ENCODE measurements around the gene DBH. TPM values are rescaled to one million over a fixed set of nuclear protein-coding genes. Genes with fewer than 3 reads are reported as not detected.

DBH gene
- total and polyA plus RNA-seq, 2 donors (not counting 1 experiment from before 2014, with no cell fraction given) = not detected

DNA sequence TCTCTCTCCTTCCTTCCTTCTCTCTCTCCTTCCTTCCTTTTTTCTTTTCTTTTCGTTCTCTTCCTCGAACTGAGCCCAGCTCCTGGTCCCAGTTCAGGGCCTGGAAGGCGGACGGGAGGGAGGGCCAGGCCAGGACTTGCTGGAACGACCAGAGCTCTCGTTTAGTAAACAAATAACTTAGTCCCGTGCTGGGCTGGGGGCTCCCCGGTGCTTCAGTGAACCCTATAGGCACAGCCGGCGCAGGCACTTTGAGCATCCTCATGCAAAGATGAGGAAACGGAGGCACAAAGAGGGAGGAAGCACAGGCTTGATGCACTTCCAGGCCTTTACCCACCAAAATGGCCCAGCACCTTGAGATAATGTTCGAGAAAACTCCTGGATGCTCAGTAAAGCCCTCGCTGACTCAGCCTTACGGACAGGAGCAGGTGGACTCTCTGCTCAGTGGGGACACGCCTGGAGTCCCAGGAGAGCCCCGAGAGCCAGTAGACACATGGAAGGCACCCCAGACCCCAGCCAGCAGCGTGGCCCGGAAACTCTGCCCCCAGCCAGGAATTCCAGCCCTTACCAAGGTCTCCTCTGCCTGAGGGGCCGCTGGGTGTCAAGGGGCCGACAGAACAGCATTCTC is 45.8 kb upstream of the DBH start:
- ATAC-seq (ENCODE audit: low read depth) (no peak), DNase-seq (no peak)
- H3K79me2 ChIP-seq (ENCODE audit: control insufficient read depth, insufficient read depth, low read length) = no peaks in the 10 kb centered on the region
- CTCF ChIA-PET = interaction anchor here (0.5 kb wide), 1 partner anchor 522 kb away, joined by 3 read pairs; no protein-coding TSS in a partner anchor
- no peaks in the 10 kb centered on the region for H3K36me3 ChIP-seq (replicated peaks in 1 of 2; ENCODE audit: control extremely low read depth in 1 of 2, control insufficient read depth in 1 of 2, extremely low read depth in 1 of 2, insufficient read depth in 2 of 2, low read length in 1 of 2)
- peaks cover 0 to 21% (median 2%) of the 10 kb centered on the region in 4 experiments for H3K27me3 ChIP-seq (replicated peaks in 1 of 4; ENCODE audit: control extremely low read depth in 1 of 4, control insufficient read depth in 3 of 4, insufficient read depth in 4 of 4, low read length in 3 of 4)
- 75% methylated on average over 20 of the region's 20 CpGs for WGBS (ENCODE audit: insufficient coverage)
- H3K4me3 ChIP-seq (ENCODE audit: control extremely low read depth in 1 of 5, extremely low read depth in 1 of 5, insufficient read depth in 1 of 5, low read depth in 2 of 5, low read length in 4 of 5) = no peak overlapping the region
- H3K9me3 ChIP-seq (ENCODE audit: control extremely low read depth in 1 of 3, control insufficient read depth in 2 of 3, insufficient read depth in 1 of 3, low read length in 2 of 3) = peaks cover 0 to 25% (median 0%) of the 10 kb centered on the region in 3 donors
- no peak for TF ChIP-seq EZH2 (IDR thresholded peaks at IDR 0.05; ENCODE audit: borderline replicate concordance, insufficient read depth, low read depth, low read length, poor library complexity, severe bottlenecking)
- TF ChIP-seq, protein P1, sequence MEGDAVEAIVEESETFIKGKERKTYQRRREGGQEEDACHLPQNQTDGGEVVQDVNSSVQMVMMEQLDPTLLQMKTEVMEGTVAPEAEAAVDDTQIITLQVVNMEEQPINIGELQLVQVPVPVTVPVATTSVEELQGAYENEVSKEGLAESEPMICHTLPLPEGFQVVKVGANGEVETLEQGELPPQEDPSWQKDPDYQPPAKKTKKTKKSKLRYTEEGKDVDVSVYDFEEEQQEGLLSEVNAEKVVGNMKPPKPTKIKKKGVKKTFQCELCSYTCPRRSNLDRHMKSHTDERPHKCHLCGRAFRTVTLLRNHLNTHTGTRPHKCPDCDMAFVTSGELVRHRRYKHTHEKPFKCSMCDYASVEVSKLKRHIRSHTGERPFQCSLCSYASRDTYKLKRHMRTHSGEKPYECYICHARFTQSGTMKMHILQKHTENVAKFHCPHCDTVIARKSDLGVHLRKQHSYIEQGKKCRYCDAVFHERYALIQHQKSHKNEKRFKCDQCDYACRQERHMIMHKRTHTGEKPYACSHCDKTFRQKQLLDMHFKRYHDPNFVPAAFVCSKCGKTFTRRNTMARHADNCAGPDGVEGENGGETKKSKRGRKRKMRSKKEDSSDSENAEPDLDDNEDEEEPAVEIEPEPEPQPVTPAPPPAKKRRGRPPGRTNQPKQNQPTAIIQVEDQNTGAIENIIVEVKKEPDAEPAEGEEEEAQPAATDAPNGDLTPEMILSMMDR (IDR thresholded peaks at IDR 0.05) = no peak
- Mint-ChIP-seq H3K4me1 (peaks cover 8% of the 10 kb centered on the region), H3K27ac (no peak overlapping the region), H3K9me3 (ENCODE audit: insufficient read depth) (no peaks in the 10 kb centered on the region), H3K4me3 (no peak overlapping the region), H3K27me3 (peaks cover 13% of the 10 kb centered on the region)
- peaks cover 12% of the 10 kb centered on the region in 2 donors for H3K4me1 ChIP-seq (ENCODE audit: control insufficient read depth in 2 of 2, insufficient read depth in 2 of 2, low read length in 2 of 2)
- no peak overlapping the region for H2AFZ ChIP-seq (ENCODE audit: insufficient read depth, low read depth, low read length, poor library complexity, severe bottlenecking)
- POLR2A ChIA-PET = no interaction called here
- no peak overlapping the region for H3K4me2 ChIP-seq (replicated peaks; ENCODE audit: low read depth, low read length, poor library complexity, severe bottlenecking)
- no peak overlapping the region for H3K9ac ChIP-seq (ENCODE audit: low read length)
- intact Hi-C loops (cut with micrococcal nuclease) = no loop called here
- H3K27ac ChIP-seq (ENCODE audit: low read length in 2 of 2) = no peak overlapping the region
- no peaks in the 10 kb centered on the region for H4K20me1 ChIP-seq (ENCODE audit: control insufficient read depth, insufficient read depth, low read length, poor library complexity, severe bottlenecking)

DNA sequence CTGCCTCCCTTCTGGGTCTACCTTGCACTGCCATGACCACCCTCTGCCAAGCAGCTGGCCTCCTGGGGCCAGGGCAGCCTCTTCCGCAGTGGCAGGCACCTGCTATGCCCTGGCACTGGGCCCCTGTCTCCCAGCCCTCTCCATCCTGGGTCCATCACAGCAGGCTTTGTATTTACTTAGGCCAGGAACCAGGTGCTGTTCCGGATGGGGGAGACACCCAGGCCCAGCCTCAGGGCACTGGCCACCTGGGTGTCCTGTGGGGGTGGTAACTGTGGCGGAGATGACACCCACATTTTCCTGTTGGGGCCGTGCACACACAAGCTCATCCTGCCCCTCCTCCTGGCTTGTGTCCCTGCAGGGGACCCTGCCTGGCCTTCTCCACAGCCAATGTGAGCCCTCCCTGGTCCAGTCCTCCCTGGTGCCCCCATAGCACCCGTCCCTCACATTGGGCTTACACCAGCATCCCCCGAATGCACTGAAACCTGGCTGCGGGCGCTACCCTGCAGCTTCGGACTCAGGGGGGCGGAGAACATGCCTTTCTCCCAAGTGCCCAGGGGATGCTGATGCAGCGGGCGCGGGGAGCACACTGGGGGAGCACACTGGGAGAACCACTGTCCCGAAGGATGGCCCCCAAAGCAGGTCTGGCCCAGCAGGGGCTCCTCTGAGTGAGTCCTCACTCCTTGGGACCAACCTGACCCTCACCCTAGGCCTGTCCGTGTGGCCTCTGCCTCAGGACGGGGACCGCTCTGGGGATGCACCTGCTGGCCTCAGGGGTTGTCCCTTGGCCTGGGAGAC is 44.9 kb upstream of the DBH start:
- H3K36me3 ChIP-seq (replicated peaks in 1 of 2; ENCODE audit: control extremely low read depth in 1 of 2, control insufficient read depth in 1 of 2, extremely low read depth in 1 of 2, insufficient read depth in 2 of 2, low read length in 1 of 2) = no peaks in the 10 kb centered on the region
- H3K27ac ChIP-seq (ENCODE audit: low read length in 2 of 2) = no peak overlapping the region
- ChIA-PET CTCF (no interaction called here), POLR2A (no interaction called here)
- H3K4me3 Mint-ChIP-seq = no peak overlapping the region
- peaks cover 0 to 35% (median 0%) of the 10 kb centered on the region in 3 donors for H3K9me3 ChIP-seq (ENCODE audit: control extremely low read depth in 1 of 3, control insufficient read depth in 2 of 3, insufficient read depth in 1 of 3, low read length in 2 of 3)
- H3K4me3 ChIP-seq (ENCODE audit: control extremely low read depth in 1 of 5, extremely low read depth in 1 of 5, insufficient read depth in 1 of 5, low read depth in 2 of 5, low read length in 4 of 5) = no peak overlapping the region
- no peak overlapping the region for H2AFZ ChIP-seq (ENCODE audit: insufficient read depth, low read depth, low read length, poor library complexity, severe bottlenecking)
- WGBS (ENCODE audit: insufficient coverage) = 82% methylated on average over 15 of the region's 17 CpGs
- no peak for TF ChIP-seq EZH2 (IDR thresholded peaks at IDR 0.05; ENCODE audit: borderline replicate concordance, insufficient read depth, low read depth, low read length, poor library complexity, severe bottlenecking)
- TF ChIP-seq, protein P1 (IDR thresholded peaks at IDR 0.05) = no peak
- H3K4me1 Mint-ChIP-seq = no peaks in the 10 kb centered on the region
- no peak overlapping the region for H3K4me2 ChIP-seq (replicated peaks; ENCODE audit: low read depth, low read length, poor library complexity, severe bottlenecking)
- H3K27me3 ChIP-seq (replicated peaks in 1 of 4; ENCODE audit: control extremely low read depth in 1 of 4, control insufficient read depth in 3 of 4, insufficient read depth in 4 of 4, low read length in 3 of 4) = peaks cover 0 to 11% (median under 1%) of the 10 kb centered on the region in 4 experiments
- H3K27me3 Mint-ChIP-seq = peaks cover 13% of the 10 kb centered on the region
- H3K79me2 ChIP-seq (ENCODE audit: control insufficient read depth, insufficient read depth, low read length) = no peaks in the 10 kb centered on the region
- no peaks in the 10 kb centered on the region for H3K9me3 Mint-ChIP-seq (ENCODE audit: insufficient read depth)
- H3K27ac Mint-ChIP-seq = no peak overlapping the region
- H3K4me1 ChIP-seq (ENCODE audit: control insufficient read depth in 2 of 2, insufficient read depth in 2 of 2, low read length in 2 of 2) = peaks cover 2% of the 10 kb centered on the region in 2 donors
- DNase-seq (no peak), ATAC-seq (ENCODE audit: low read depth) (no peak)
- H3K9ac ChIP-seq (ENCODE audit: low read length) = no peak overlapping the region
- intact Hi-C loops (cut with micrococcal nuclease) = no loop called here
- H4K20me1 ChIP-seq (ENCODE audit: control insufficient read depth, insufficient read depth, low read length, poor library complexity, severe bottlenecking) = no peaks in the 10 kb centered on the region
